T-cell (primary cell): ENCODE measurements around the gene LHB. TPM values are rescaled to one million over a fixed set of nuclear protein-coding genes. Genes with fewer than 3 reads are reported as not detected.

Source experiments
- ATAC-seq, 4 experiments: fragments of 200-7000 bp in 3 of 4; fragments of 150-1000 bp in 1 of 4; cut with Tn5 transposase; replicated peaks in 1 of 4; 1 replicate in 3 of 4; 2 replicates in 1 of 4; pipeline ENCODE4 v1.10.0; 2021; ENCODE audit warnings: moderate library complexity in 3 of 4, mild to moderate bottlenecking in 2 of 4, moderate number of reproducible peaks in 1 of 4
- CTCF ChIA-PET, 2 donors: fragments of 300-600 bp; sonication (Branson Sonifier 250); formaldehyde crosslinking; loops; one replicate each; lab custom pipeline; 2022; ENCODE audit warnings: antibody characterized with exemption in 2 of 2; lab: Charles Lee
- POLR2A ChIA-PET, 2 donors: fragments of 300-600 bp; sonication (Branson Sonifier 250); formaldehyde crosslinking; loops; one replicate each; lab custom pipeline; 2022; ENCODE audit warnings: antibody characterized with exemption in 2 of 2; lab: Charles Lee
- DNase-seq, 35 experiments: peaks; one replicate each; pipeline versions ENCODE4 v3.0.0 to v3.0.0-alpha.2; 2013 to 2023
- H3K27ac ChIP-seq: one replicate; pipeline ENCODE4 v1.5.1; 2013; ENCODE audit warnings: low read length
- H3K27me3 ChIP-seq, 2 experiments: replicated peaks in 1 of 2; 1 replicate in 1 of 2; 2 replicates in 1 of 2; pipeline versions ENCODE4 v1.6.1 to v1.7.0; 2013; ENCODE audit warnings: low read length in 1 of 2, mixed read lengths in 1 of 2; ENCODE audit not compliant: control insufficient read depth in 2 of 2, insufficient read depth in 2 of 2; ENCODE audit errors: extremely low read depth in 1 of 2
- H3K36me3 ChIP-seq, 2 donors: 1 replicate in 1 of 2; 2 replicates in 1 of 2; pipeline versions ENCODE4 v1.6.1 to v1.7.0; 2013; ENCODE audit warnings: low read length in 1 of 2; ENCODE audit not compliant: control insufficient read depth in 2 of 2, insufficient read depth in 1 of 2; ENCODE audit errors: extremely low read depth in 1 of 2
- H3K4me1 ChIP-seq, 2 experiments: 1 replicate in 1 of 2; 2 replicates in 1 of 2; pipeline versions ENCODE4 v1.6.1 to v1.7.0; 2013; ENCODE audit warnings: low read length in 2 of 2, mixed read lengths in 1 of 2; ENCODE audit not compliant: insufficient read depth in 2 of 2, control insufficient read depth in 1 of 2; ENCODE audit errors: extremely low read depth in 1 of 2
- H3K4me3 ChIP-seq, 2 donors: 1 replicate in 1 of 2; 2 replicates in 1 of 2; pipeline versions ENCODE4 v1.5.1 to v1.7.0; 2013; ENCODE audit warnings: mild to moderate bottlenecking in 2 of 2, low read length in 1 of 2, moderate library complexity in 1 of 2; ENCODE audit not compliant: control insufficient read depth in 1 of 2; ENCODE audit errors: extremely low read depth in 1 of 2
- H3K9me3 ChIP-seq: 2 replicates; pipeline ENCODE4 v1.7.0; 2013
- H3K27ac Mint-ChIP-seq, 2 donors: one replicate each; pipeline ENCODE4 v1.8.0; 2020 to 2021; ENCODE audit warnings: mild to moderate bottlenecking in 2 of 2, mixed read lengths in 2 of 2
- H3K27me3 Mint-ChIP-seq, 2 donors: one replicate each; pipeline ENCODE4 v1.8.0; 2021 to 2022; ENCODE audit warnings: mixed read lengths in 2 of 2
- H3K36me3 Mint-ChIP-seq: one replicate; pipeline ENCODE4 v1.8.0; 2021; ENCODE audit warnings: mixed read lengths
- H3K4me1 Mint-ChIP-seq, 3 donors: one replicate each; pipeline ENCODE4 v1.8.0; 2020 to 2022; ENCODE audit warnings: mixed read lengths in 3 of 3, mild to moderate bottlenecking in 1 of 3
- H3K4me3 Mint-ChIP-seq, 3 donors: one replicate each; pipeline ENCODE4 v1.8.0; 2020 to 2022; ENCODE audit warnings: mild to moderate bottlenecking in 3 of 3, mixed read lengths in 3 of 3, moderate library complexity in 3 of 3
- H3K9me3 Mint-ChIP-seq, 3 donors: one replicate each; pipeline ENCODE4 v1.8.0; 2020 to 2022; ENCODE audit warnings: mixed read lengths in 3 of 3
- WGBS: methylation state at CpG from one replicate; pipeline ENCODE4 v1.1.5; 2013; ENCODE audit warnings: missing lambda C conversion rate; ENCODE audit not compliant: insufficient coverage; 5-methylcytosine and 5-hydroxymethylcytosine counted together
- total RNA-seq, 35 experiments: library from RNA in 6 of 35; stranded (reverse) in 6 of 35; fragments of 120-200 nt in 1 of 35; gene quantifications; one replicate each; pipeline versions ENCODE4 v1.2.1 to v1.2.4 and lab custom pipeline; 2013 to 2026

The LHB gene
- total RNA-seq, 5 donors from 2014 or later (not counting 1 experiment from before 2014, with no cell fraction given) = 0.57 TPM; not detected in 4

DNA sequence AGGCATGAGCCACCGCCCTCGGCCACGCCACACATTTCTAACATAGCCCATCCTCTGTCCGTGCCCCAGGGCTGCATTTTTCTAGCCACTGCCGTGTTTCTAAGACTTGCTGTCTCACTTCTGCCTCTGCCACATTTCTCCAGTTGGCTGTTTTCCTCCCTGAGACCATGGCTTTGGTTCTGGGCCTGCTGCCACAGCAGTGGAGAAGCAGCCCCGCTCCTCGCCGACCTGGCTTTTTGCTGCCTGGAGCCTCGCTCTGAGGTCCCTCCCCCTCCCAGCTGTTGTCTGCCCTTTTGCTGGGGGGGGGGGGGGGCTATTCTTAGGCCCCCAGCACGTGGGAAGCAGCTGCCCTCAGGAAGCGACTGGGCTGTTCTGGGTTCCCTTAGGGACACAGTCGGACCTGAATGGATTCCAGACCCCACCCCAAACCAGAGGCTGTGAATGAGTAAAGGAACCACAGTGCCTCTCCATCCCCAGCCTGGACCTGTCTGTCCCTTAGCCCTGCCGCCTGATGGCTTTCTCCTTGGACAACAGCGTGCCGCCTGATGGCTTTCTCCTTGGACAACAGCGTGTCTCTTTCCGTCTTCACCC is 27.1 kb downstream of the LHB start:
- no peaks in the 10 kb centered on the region for H3K9me3 Mint-ChIP-seq
- no peak overlapping the region for H3K4me3 Mint-ChIP-seq
- H3K27me3 Mint-ChIP-seq = no peaks in the 10 kb centered on the region
- ChIA-PET POLR2A (interaction anchor here in 1 of 2 donors (0.6 kb wide), 1 partner anchor 13 kb away, joined by 6 read pairs; no protein-coding TSS in a partner anchor), CTCF (no interaction called here)
- Histone ChIP-seq H3K27ac (no peak overlapping the region), H3K36me3 (peaks cover 4 to 18% of the 10 kb centered on the region in 2 donors), H3K4me1 (peaks cover 3 to 36% of the 10 kb centered on the region in 2 experiments), H3K27me3 (no peaks in the 10 kb centered on the region), H3K9me3 (no peaks in the 10 kb centered on the region), H3K4me3 (no peak overlapping the region)
- H3K4me1 Mint-ChIP-seq = peaks cover 32 to 52% (median 35%) of the 10 kb centered on the region in 3 donors
- whole genome bisulfite sequencing = over 99% methylated on average over 11 of the region's 17 CpGs
- peaks cover 21% of the 10 kb centered on the region for H3K36me3 Mint-ChIP-seq
- no peak for DNase-seq
- H3K27ac Mint-ChIP-seq = no peak overlapping the region
- no peak for ATAC-seq

GRCh38 chr19:48988860-48989259 is 28.0 kb downstream of the LHB start:
- ChIA-PET CTCF (no interaction called here), POLR2A (interaction anchor here in 1 of 2 donors (0.7 kb wide), 1 partner anchor 126 kb away, joined by 6 read pairs; no protein-coding TSS in a partner anchor)
- Mint-ChIP-seq H3K4me1 (peaks cover 23 to 44% (median 29%) of the 10 kb centered on the region in 3 donors), H3K9me3 (no peaks in the 10 kb centered on the region), H3K27me3 (no peaks in the 10 kb centered on the region), H3K4me3 (no peak overlapping the region), H3K27ac (no peak overlapping the region), H3K36me3 (peaks cover 21% of the 10 kb centered on the region)
- Histone ChIP-seq H3K4me3 (no peak overlapping the region), H3K36me3 (peaks cover 4 to 19% of the 10 kb centered on the region in 2 donors), H3K9me3 (no peaks in the 10 kb centered on the region), H3K4me1 (peaks cover 0 to 27% of the 10 kb centered on the region in 2 experiments), H3K27me3 (no peaks in the 10 kb centered on the region), H3K27ac (no peak overlapping the region)
- DNase-seq (no peak), ATAC-seq (no peak)
- WGBS = 96% methylated on average over 6 of the region's 9 CpGs

- no peak for DNase-seq
- 100% methylated on average over 1 of the region's 7 CpGs for WGBS
- H3K9me3 ChIP-seq = no peaks in the 10 kb centered on the region
- no peaks in the 10 kb centered on the region for H3K9me3 Mint-ChIP-seq
- H3K27me3 ChIP-seq = no peaks in the 10 kb centered on the region
- ChIA-PET POLR2A (no interaction called here), CTCF (no interaction called here)
- no peak overlapping the region for H3K4me3 Mint-ChIP-seq
- no peak overlapping the region for H3K27ac Mint-ChIP-seq
- peaks cover 25% of the 10 kb centered on the region for H3K36me3 Mint-ChIP-seq
- H3K27ac ChIP-seq = no peak overlapping the region
- no peak overlapping the region for H3K4me3 ChIP-seq
- peaks cover 21 to 39% (median 26%) of the 10 kb centered on the region in 3 donors for H3K4me1 Mint-ChIP-seq
- no peak for ATAC-seq
- peaks cover 4 to 21% of the 10 kb centered on the region in 2 donors for H3K36me3 ChIP-seq
- H3K4me1 ChIP-seq = peaks cover 0 to 25% of the 10 kb centered on the region in 2 experiments
- H3K27me3 Mint-ChIP-seq = no peaks in the 10 kb centered on the region
Observed at GRCh38 chr19:48988286-48988685, 28.6 kb downstream of the LHB start.

DNA sequence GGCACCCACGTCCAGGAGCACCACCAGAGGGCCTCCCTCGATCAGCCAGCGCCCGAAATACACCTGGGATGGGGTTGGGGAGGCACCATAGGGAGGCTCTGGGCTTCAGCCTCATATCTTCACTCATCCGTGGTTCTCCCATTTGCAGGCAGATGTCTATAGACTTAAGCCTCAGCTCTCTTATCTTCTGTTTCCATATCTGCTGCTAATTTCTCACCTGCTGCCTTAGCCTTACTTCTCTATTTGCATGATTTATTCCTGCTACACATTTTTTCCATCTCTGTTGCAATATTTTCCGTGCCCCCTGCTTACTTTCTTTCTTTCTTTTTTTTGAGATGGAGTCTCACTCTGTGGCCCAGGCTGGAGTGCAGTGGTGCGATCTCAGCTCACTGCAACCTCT is 29.6 kb downstream of the LHB start:
- Histone ChIP-seq H3K27me3 (no peaks in the 10 kb centered on the region), H3K4me3 (no peak overlapping the region), H3K4me1 (peaks cover 0 to 19% of the 10 kb centered on the region in 2 experiments), H3K9me3 (no peaks in the 10 kb centered on the region), H3K36me3 (peaks cover 4 to 21% of the 10 kb centered on the region in 2 donors), H3K27ac (no peak overlapping the region)
- DNase-seq = no peak
- H3K36me3 Mint-ChIP-seq = peaks cover 30% of the 10 kb centered on the region
- H3K9me3 Mint-ChIP-seq = no peaks in the 10 kb centered on the region
- H3K27me3 Mint-ChIP-seq = no peaks in the 10 kb centered on the region
- peaks cover 15 to 32% (median 19%) of the 10 kb centered on the region in 3 donors for H3K4me1 Mint-ChIP-seq
- ChIA-PET CTCF (no interaction called here), POLR2A (no interaction called here)
- H3K4me3 Mint-ChIP-seq = no peak overlapping the region
- WGBS = 62% methylated on average over 3 of the region's 7 CpGs
- ATAC-seq = no peak
- no peak overlapping the region for H3K27ac Mint-ChIP-seq

GRCh38 chr19:48986211-48986610 is 30.7 kb downstream of the LHB start:
- Histone ChIP-seq H3K4me3 (no peak overlapping the region), H3K27ac (no peak overlapping the region), H3K4me1 (peaks cover 0 to 8% of the 10 kb centered on the region in 2 experiments), H3K36me3 (peaks cover 4 to 25% of the 10 kb centered on the region in 2 donors), H3K9me3 (no peaks in the 10 kb centered on the region), H3K27me3 (no peaks in the 10 kb centered on the region)
- ChIA-PET POLR2A (interaction anchor here in 1 of 2 donors (0.6 kb wide), 2 partner anchors 112 to 217 kb away, joined by 3 read pairs; no protein-coding TSS in a partner anchor), CTCF (no interaction called here)
- Mint-ChIP-seq H3K4me1 (peaks cover 8 to 25% (median 12%) of the 10 kb centered on the region in 3 donors), H3K36me3 (peaks cover 34% of the 10 kb centered on the region), H3K27ac (no peak overlapping the region), H3K27me3 (no peaks in the 10 kb centered on the region), H3K4me3 (no peak overlapping the region), H3K9me3 (no peaks in the 10 kb centered on the region)
- DNase-seq (no peak), ATAC-seq (no peak)
- 83% methylated on average over 1 of the region's 3 CpGs for WGBS

DNA sequence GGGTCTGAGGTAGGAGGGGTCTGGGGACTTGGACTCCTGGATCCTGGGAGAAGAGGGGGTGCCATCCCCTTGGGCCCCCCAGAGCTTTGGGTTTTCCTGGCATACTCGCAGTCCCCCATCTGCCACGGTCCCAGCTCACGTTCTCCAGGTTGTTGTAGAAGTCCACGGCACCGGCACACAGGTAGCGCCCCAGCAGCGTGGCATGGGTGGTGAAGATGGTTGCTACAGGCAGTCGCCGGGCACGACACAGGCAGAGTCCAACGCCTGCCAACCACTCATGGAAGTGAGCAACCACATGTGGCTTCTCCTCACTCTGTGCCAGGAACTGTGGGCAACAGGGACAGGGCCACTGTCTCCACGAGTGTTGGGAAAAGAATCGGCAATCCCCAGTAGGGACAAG is 31.2 kb downstream of the LHB start:
- Histone ChIP-seq H3K4me1 (peaks cover 0 to 3% of the 10 kb centered on the region in 2 experiments), H3K27me3 (no peaks in the 10 kb centered on the region), H3K4me3 (no peak overlapping the region), H3K9me3 (no peaks in the 10 kb centered on the region), H3K27ac (no peak overlapping the region), H3K36me3 (peaks cover 4 to 25% of the 10 kb centered on the region in 2 donors)
- Mint-ChIP-seq H3K4me1 (peaks cover 5 to 20% (median 8%) of the 10 kb centered on the region in 3 donors), H3K36me3 (peaks cover 34% of the 10 kb centered on the region), H3K9me3 (no peaks in the 10 kb centered on the region), H3K27me3 (no peaks in the 10 kb centered on the region), H3K27ac (no peak overlapping the region), H3K4me3 (no peak overlapping the region)
- ChIA-PET POLR2A (interaction anchor here in 1 of 2 donors (0.6 kb wide), 1 partner anchor 216 kb away, joined by 3 read pairs; no protein-coding TSS in a partner anchor), CTCF (no interaction called here)
- ATAC-seq = no peak
- no peak for DNase-seq
- 95% methylated on average over 13 of the region's 13 CpGs for WGBS
